Stimulated activated CD8-positive, alpha-beta memory T cell treated with anti-CD3 and anti-CD28 coated beads, Interleukin-7, amount 100 ng/mL, for 4 hours (primary cell): ENCODE results near the gene CALML3.

Source experiments
- DNase-seq, 2 donors: peaks; one replicate each; pipeline ENCODE4 v3.0.0-alpha.2; 2020; ENCODE audit warnings: low read depth in 2 of 2

Gene CALML3

DNA sequence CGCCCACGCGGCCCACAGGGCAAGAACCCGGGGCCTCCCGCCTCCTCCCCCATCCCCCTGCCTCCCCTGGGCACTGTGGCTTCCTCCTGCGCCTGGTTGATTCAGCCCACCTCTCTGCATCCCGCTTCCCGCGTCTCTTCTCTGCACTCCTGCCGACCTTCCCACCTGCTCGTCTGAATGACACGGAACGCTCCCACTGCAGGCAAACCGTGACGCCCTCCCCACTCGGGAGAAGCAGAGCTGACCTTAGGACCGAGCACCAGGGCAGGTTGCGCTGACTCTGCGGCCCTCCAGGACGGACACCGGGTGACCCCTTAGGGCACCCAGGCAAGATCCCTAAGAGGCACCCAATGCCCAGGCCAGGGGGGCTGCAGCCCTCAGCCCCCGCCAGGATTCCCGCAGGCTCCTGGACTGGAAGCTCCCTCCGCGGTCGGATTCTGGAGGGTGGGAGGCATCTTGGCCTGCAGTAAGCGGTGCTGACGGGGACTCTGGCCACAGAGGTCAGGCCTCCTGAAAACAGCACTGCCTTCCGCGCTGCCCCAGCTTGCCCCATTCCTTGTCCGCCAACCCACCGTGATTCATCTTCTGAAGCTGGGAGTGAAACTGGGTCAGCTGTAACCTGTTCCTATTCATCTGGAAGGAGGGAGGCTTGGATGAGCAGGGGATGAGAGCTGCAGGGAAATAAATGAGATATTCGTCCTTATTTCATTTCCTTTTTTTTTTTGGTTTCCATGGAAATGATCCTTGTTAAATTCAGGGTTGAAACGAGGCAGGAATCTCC lies 990 bp downstream of the CALML3 start:
- no peak for DNase-seq

DNA sequence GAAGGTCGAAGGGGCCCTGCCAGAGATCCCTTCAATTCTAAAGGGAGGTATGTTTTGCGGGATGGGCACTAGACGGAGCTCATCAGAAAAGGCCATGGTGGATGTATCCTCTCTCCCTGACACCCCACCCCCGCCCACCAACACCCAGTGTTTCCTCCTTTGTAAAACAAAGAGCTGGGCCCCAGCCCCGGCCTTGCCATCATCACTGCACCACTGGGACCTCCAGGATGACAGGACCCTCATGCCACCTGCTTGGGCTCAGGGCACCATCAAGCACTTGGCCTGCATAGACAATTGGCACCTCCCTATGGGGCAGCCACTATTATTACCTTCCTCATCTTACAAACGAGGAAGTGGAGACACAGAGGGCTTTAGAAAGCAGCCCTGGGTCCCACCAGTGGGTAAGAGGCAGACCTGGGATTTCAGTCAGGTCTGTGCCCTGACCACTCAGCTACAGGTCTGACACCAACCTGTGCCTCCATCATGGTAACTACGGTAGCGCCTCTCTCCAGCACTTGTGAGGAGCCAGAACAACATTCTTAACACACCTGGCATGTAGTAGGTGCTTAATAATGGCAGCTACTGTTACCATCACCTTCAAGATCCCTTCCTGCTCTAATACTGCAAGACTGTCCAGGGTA lies 2.0 kb downstream of the CALML3 start:
- DNase-seq, result no peak

DNA sequence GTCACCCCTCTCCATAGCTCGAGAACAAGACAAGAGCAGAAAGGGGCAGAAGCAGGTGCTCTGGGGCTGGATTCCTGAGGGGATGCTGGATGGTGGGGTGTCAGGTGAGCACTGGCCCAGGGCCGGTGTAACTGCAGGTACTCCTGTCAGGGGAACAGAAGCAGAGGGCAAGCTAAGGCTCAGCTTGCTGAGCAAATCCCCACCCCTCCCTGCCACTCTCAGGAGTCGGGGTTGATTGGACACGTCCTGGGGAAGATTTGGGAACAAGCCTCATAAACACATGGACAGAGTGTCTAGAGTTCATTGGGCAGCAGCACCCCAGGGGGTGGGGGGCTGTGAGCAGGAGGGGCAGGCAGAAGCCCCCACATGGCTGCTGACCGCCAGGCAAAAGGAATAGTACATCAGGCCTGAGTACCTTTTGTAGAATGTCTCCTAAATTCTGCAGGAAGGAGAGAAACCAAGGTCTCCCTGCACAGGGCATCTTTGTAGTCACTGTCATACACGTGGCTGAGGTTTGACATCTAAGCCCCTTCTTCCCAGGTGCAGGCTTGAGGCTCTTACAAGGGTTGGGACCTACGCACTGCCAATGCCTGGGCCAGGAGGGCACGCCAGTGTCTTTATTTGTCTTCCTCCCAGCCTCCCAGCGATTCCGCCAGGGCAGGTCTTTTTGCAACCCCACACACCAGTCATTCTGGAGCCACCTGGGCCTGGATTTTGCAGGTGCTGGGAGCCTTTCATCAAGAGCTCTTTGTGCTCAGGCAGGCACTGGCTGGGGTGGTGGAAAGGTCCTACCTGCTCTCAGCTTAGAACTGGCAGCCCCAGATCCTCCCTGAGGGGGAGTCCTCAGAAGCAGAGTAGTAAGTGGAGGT lies 2.8 kb downstream of the CALML3 start:
- DNase-seq, result no peak

DNA sequence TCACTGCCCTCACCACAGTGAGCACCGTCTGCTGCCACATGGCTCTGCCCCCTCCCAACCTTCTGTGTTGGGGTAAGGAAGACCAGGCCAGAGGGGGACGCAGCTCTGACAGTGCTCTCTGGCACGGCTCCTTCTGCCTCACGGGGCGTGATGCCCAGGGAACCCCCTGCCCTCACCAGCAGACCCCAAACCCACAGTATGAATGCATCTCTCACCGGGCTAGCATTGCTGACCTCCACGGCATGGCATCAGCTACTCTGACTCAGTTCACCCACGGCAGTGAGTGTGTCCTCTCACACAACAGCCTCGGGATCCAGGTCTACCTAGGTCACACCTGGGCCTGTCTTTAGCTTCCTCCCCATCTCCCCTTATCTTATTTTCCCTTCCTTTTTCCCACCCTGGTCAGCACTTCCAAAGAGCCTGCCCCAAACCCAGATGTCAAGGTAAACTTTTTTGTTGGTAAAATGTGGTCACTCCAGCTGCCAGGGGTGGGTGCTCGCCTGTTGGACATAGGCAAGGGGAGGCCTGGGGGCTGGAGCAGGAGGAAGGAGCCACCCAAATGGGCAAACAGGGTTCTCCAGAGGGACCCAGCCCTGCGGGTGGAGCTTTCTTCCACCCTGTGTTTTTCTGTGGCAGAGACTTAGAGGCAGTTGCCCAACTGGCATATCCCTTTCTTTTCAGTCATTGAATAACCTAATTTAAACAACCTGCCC lies 4.4 kb downstream of the CALML3 start:
- DNase-seq, result no peak

DNA sequence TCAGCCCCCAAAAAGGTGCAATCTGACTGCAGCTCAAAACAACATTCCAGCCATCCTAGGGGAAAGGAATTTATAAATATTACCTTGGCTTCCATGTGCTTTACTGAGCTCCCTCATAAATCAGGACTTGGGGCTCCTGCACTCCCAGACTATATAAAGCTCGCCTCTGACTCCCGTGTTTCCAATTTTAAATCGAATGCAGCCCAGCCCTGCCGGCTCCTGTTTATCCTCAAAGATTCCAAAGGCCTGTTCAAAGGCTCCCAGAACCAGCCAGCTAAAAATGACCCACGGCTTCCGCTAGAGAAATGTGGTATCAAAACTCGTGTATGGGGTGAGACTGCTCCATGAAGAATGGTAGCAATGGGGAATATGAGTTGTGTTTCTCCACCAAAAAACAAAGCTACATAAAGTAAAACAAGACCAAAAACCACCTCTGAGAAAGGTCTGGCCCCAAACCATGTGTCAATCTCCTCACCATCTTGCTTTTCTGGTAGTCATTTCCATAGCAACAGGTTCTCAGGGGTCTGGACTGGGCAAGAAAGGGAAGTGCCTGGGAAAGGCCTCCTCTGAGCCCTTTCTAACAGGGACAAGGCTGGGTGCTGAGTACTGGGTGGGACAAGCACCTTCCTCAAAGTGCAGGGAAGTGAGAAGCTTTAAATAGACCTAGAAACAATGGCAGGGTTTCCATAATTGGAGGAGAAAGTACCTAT lies 5.1 kb downstream of the CALML3 start:
- DNase-seq, result no peak

- DNase-seq, result no peak
These were observed 5.6 kb downstream of the CALML3 start for GRCh38 chr10:5530412-5530806.

DNA sequence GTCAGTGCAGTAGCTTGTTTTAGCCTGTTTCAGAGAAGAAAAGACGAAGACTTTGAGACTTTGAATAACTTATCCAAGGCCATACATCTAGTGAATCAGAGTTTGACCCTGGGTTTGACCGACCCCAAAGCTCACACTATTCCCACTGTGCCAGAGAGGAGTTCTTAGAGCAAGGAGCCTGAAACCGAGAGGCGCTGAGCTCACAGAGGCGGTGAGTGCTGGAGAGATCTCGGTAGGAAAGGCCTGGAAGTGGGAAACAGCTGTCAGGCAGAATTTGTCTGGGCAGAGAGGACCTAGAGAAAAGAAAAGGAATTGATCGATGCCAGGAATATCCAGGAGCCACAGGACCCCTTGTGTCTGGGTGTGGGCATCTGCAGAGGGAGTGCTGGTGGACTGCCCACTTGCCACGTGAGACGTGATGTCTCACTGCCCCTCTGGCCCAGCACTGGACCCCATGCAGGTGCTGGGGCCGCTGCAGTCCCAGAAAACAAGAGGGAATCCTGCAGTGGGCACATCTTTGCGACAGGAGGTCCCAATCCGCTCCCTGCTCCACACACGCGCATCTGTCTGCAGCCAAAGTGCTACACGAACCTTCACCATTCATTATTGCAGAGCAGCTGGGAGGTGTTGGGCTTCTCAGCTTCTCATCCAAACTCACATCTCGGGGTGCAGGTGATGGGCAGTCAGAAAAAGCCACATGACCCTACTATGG lies 6.2 kb downstream of the CALML3 start:
- no peak for DNase-seq

GRCh38 chr10:5531558-5532306 lies 7.0 kb downstream of the CALML3 start:
- DNase-seq, result no peak

DNA sequence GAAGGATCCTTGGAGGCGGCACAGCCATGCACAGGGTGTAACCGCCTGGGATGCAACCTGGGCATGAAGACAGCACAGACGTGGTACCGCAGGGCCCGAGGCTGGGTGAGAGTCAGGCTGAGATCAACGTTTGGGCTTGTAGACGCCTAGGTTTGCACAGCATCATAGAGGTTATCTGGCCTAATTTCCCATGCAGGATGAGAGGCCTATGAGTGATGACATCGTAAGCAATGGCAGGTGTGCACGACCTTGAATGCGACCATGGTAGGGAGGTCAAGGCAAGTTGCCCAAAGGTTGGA lies 7.5 kb downstream of the CALML3 start:
- no peak for DNase-seq

DNA sequence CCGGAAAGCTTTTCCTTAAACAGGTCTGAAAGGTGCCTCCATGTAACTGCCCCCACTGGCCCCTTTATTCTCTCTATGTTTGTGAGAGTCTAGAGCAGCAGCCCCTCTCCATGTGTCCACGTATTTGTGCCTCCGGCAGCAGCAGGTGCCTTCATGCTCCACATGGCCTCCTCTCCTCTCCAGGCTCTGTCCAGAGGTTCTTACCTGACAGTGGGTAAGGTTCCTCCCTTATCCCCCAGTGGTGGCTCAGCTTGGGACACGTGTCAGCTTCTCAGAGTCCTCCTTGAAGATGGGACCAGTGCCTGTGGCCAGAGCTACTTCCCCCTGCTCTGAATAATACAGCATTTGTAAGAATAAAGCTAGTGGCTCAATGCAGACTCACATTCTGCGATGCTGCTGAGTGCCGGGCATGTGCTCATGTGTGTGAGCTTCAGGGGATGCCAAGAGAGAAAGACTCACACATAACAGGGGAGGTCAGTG lies 7.9 kb downstream of the CALML3 start:
- no peak for DNase-seq

DNA sequence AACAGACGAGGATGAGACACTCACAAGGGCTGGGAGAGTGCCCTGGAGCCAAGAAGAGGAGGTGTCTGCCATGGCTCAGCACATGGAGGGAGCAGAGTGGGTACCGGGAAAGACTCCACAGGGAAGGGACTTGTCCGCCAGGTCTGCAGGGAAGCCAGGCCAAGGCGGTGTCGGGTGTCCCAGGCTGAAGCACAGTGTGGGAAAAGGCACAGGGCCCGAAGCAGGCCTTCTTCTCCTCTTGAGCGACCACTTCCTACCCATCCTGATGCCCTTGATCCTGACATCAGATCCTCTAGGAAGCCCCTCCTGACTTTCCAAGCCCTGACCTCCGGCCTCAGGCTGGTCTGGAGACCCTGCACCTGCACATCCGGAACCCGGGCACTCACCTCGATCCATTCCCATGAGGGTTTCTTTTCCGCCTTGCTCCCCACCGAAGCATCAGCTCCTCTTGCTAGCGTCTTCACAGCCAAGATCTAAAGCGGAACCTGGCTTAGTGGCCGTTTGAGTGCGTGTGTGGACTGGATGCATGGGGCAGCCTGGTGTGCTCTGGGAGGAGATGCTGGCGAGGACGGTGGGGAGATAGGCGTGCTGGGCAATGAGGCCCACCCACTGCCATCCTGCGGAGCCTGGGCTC lies 8.5 kb downstream of the CALML3 start:
- no peak for DNase-seq

GRCh38 chr10:5534051-5534821 lies 9.5 kb downstream of the CALML3 start:
- DNase-seq, result no peak

DNA sequence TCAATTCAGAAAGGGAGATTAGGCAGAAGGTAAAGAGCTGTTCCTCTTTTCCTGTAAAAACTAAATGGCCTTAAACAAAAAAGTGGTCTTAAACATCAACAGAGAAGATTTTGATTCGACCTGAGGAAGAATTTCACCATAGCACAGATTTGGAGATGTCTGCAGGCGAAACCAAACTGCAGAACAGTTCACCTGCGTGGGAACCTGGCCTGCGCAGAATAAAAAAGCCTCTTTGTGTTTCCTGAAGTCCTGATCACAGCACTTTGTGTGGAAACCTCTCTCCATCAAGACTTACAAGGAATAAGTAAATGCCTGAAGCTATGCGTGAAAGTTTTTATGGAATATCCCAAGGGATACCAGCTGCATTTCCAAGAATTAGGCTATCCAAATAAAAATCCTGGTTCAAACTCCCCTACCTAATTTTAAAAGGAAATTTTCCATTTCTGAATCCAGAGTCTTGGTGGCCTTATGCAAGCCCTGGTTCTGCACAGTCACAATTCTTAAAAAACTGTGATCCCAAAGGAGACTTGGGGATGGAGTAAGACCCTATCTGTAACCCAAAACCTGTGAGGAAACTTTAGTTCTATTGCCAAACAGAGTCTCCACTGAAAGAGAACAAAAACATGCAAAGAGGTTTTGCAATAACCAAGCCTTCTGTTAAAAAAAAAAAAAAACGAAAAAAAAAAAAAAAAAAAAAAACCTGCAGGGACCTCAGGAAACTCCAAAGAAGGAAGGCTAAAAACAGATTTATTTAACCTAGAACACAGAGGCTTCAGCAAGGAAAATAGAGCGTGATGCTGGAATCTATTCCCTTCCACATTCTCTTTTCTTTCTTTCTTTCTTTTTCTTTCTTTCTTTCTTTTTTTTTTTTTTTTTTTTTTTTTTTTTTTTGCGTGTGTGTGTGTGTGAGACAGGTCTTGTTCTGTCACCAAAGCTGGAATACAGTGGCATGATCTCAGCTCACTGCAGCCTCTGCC lies 10.4 kb downstream of the CALML3 start:
- DNase-seq, result no peak

DNA sequence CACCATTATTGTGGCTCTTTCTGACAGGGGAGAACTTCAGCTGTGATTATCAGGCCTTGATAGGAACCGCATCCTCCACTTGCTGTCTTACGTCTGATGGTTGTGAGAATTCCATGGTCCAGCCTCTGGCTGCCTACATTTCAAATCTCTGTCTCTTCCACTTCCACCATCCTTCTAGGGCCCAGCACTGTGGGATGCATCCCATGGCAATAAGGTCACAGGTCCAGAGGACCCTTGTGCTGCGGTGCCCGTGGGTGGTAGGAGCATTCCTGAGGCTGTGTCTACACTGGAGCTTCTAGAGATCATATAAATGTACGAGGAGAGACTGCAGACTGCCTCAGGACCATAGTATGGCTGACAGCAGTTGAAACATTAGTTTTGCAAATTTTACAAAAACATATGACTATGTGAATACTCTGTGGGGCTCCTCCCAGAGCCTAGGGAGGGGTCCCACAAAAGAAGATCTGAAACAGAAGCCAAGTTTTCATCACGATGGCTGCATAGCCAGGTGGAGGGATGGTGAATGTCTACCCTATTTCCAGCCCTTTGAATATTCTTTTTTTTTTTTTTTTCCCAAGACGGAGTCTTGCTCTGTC lies 11.8 kb downstream of the CALML3 start:
- no peak for DNase-seq

DNA sequence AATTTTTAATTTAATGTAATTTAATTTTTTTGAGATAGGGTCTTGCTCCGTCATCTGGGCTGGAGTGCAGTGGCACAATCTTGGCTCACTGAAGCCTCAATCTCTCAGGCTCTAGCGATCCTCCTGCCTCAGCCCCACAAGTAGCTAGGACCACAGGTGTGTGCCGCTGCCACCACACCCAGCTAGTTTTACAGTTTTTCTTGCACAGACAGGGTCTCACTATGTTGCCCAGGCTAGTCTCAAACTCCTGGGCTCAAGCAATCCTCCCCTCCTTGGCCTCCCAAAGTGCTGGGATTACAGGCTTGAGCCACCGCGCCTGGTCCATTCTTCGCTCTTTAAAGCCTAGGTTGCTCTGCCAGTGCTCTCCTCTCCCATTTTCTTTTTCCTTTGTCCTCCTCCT lies 12.9 kb downstream of the CALML3 start:
- no peak for DNase-seq

GRCh38 chr10:5538446-5538845 lies 13.7 kb downstream of the CALML3 start:
- no peak for DNase-seq
